ENCODE data around the gene ZNF532. TPM values are rescaled to one million over a fixed set of nuclear protein-coding genes. Genes with fewer than 3 reads are reported as not detected.
"Not testable (repeated sequence)": the region's sequence is repeated elsewhere in the genome, so short reads cannot be mapped to it uniquely, and the experiment has no call there.

ZNF532 gene
- polyA plus RNA-seq, 3 donors from 2014 or later, result 0.49 to 0.99 TPM; not detected in 1

GRCh38 chr18:59015531-59016152 is 151.0 kb downstream of the ZNF532 start:
- Mint-ChIP-seq H3K27me3 (ENCODE audit: low read depth in 3 of 3) (peaks cover 4 to 9% (median 5%) of the 10 kb centered on the region in 3 donors), H3K4me1 (no peaks in the 10 kb centered on the region), H3K27ac (no peak overlapping the region), H3K36me3 (no peaks in the 10 kb centered on the region), H3K4me3 (no peak overlapping the region), H3K9me3 (peaks cover 0 to 4% (median 0%) of the 10 kb centered on the region in 6 donors)
- DNase-seq, result no peak

- no peak overlapping the region for H3K4me3 Mint-ChIP-seq
- no peaks in the 10 kb centered on the region for H3K36me3 Mint-ChIP-seq
These were observed 156.8 kb downstream of the ZNF532 start for GRCh38 chr18:59021500-59021899.

GRCh38 chr18:59022167-59022945 is 157.7 kb downstream of the ZNF532 start:
- no peak for DNase-seq
- H3K4me3 Mint-ChIP-seq, result no peak overlapping the region
- no peaks in the 10 kb centered on the region for H3K36me3 Mint-ChIP-seq
- H3K9me3 Mint-ChIP-seq, result peaks cover 0 to 3% (median 0%) of the 10 kb centered on the region in 6 donors
- H3K27me3 Mint-ChIP-seq (ENCODE audit: low read depth in 3 of 3), result peaks cover 0 to 11% (median 1%) of the 10 kb centered on the region in 3 donors
- H3K27ac Mint-ChIP-seq, result no peak overlapping the region
- no peaks in the 10 kb centered on the region for H3K4me1 Mint-ChIP-seq

More at GRCh38 chr18:59021500-59021899, 156.8 kb downstream of the ZNF532 start:
- Mint-ChIP-seq H3K4me1 (no peaks in the 10 kb centered on the region), H3K9me3 (peaks cover 0 to 3% (median 0%) of the 10 kb centered on the region in 6 donors), H3K27ac (no peak overlapping the region), H3K27me3 (ENCODE audit: low read depth in 3 of 3) (peaks cover 0 to 11% (median 1%) of the 10 kb centered on the region in 3 donors)
- DNase-seq, result no peak

- Mint-ChIP-seq H3K36me3 (no peaks in the 10 kb centered on the region), H3K4me1 (no peaks in the 10 kb centered on the region), H3K27me3 (ENCODE audit: low read depth in 3 of 3) (peaks cover 0 to 13% (median 1%) of the 10 kb centered on the region in 3 donors), H3K4me3 (no peak overlapping the region), H3K27ac (no peak overlapping the region), H3K9me3 (peaks cover 0 to 4% (median 0%) of the 10 kb centered on the region in 6 donors)
- DNase-seq, result no peak
These were observed 160.2 kb downstream of the ZNF532 start for GRCh38 chr18:59024829-59025228.

- not testable (repeated sequence) for H3K27ac Mint-ChIP-seq, H3K4me3 Mint-ChIP-seq, H3K4me1 Mint-ChIP-seq, H3K36me3 Mint-ChIP-seq, H3K9me3 Mint-ChIP-seq, DNase-seq
- H3K27me3 Mint-ChIP-seq (ENCODE audit: low read depth in 3 of 3), result peaks cover 0 to 10% (median 0%) of the 10 kb centered on the region in 3 donors
These were observed 160.9 kb downstream of the ZNF532 start for GRCh38 chr18:59025532-59025931.

GRCh38 chr18:59026364-59026763 is 161.7 kb downstream of the ZNF532 start:
- Mint-ChIP-seq H3K4me1 (no peaks in the 10 kb centered on the region), H3K27me3 (ENCODE audit: low read depth in 3 of 3) (peaks cover 0 to 8% (median 0%) of the 10 kb centered on the region in 3 donors), H3K27ac (no peak overlapping the region), H3K9me3 (peaks cover 0 to 4% (median 0%) of the 10 kb centered on the region in 6 donors), H3K4me3 (no peak overlapping the region), H3K36me3 (no peaks in the 10 kb centered on the region)
- no peak for DNase-seq

GRCh38 chr18:59026831-59027410 is 162.2 kb downstream of the ZNF532 start:
- peaks cover 0 to 4% (median 0%) of the 10 kb centered on the region in 6 donors for H3K9me3 Mint-ChIP-seq
- no peaks in the 10 kb centered on the region for H3K4me1 Mint-ChIP-seq
- no peaks in the 10 kb centered on the region for H3K36me3 Mint-ChIP-seq
- H3K27me3 Mint-ChIP-seq (ENCODE audit: low read depth in 3 of 3), result peaks cover 0 to 8% (median 0%) of the 10 kb centered on the region in 3 donors
- no peak overlapping the region for H3K27ac Mint-ChIP-seq
- no peak for DNase-seq
- H3K4me3 Mint-ChIP-seq, result no peak overlapping the region

- peaks cover 0 to 2% (median 0%) of the 10 kb centered on the region in 6 donors for H3K9me3 Mint-ChIP-seq
- no peak overlapping the region for H3K4me3 Mint-ChIP-seq
- no peak for DNase-seq
- H3K27me3 Mint-ChIP-seq (ENCODE audit: low read depth in 3 of 3), result peaks cover 0 to 7% (median 0%) of the 10 kb centered on the region in 3 donors
- no peaks in the 10 kb centered on the region for H3K4me1 Mint-ChIP-seq
- H3K36me3 Mint-ChIP-seq, result no peaks in the 10 kb centered on the region
- peak overlapping the region in 1 of 6 donors; percentile 45 for H3K27ac Mint-ChIP-seq
These were observed 165.2 kb downstream of the ZNF532 start for GRCh38 chr18:59029663-59030429.

GRCh38 chr18:59032308-59032707 is 167.6 kb downstream of the ZNF532 start:
- no peaks in the 10 kb centered on the region for H3K4me1 Mint-ChIP-seq
- no peak overlapping the region for H3K27ac Mint-ChIP-seq
- H3K27me3 Mint-ChIP-seq (ENCODE audit: low read depth in 3 of 3), result peaks cover 0 to 7% (median 6%) of the 10 kb centered on the region in 3 donors
- DNase-seq, result no peak
- H3K4me3 Mint-ChIP-seq, result no peak overlapping the region
- no peaks in the 10 kb centered on the region for H3K36me3 Mint-ChIP-seq
- peaks cover 0 to 2% (median 0%) of the 10 kb centered on the region in 6 donors for H3K9me3 Mint-ChIP-seq

GRCh38 chr18:59033359-59033758 is 168.7 kb downstream of the ZNF532 start:
- no peaks in the 10 kb centered on the region for H3K36me3 Mint-ChIP-seq
- DNase-seq, result no peak
- H3K27me3 Mint-ChIP-seq (ENCODE audit: low read depth in 3 of 3), result peaks cover 0 to 8% (median 7%) of the 10 kb centered on the region in 3 donors
- no peak overlapping the region for H3K27ac Mint-ChIP-seq
- H3K9me3 Mint-ChIP-seq, result no peaks in the 10 kb centered on the region
- no peak overlapping the region for H3K4me3 Mint-ChIP-seq
- H3K4me1 Mint-ChIP-seq, result no peaks in the 10 kb centered on the region

GRCh38 chr18:59033974-59034373 is 169.3 kb downstream of the ZNF532 start:
- no peak for DNase-seq
- Mint-ChIP-seq H3K27ac (no peak overlapping the region), H3K4me1 (no peaks in the 10 kb centered on the region), H3K36me3 (no peaks in the 10 kb centered on the region), H3K27me3 (ENCODE audit: low read depth in 3 of 3) (peaks cover 0 to 7% (median 7%) of the 10 kb centered on the region in 3 donors), H3K9me3 (no peaks in the 10 kb centered on the region), H3K4me3 (no peak overlapping the region)

GRCh38 chr18:59035591-59035990 is 170.9 kb downstream of the ZNF532 start:
- H3K9me3 Mint-ChIP-seq, result no peaks in the 10 kb centered on the region
- no peak overlapping the region for H3K4me3 Mint-ChIP-seq
- H3K27me3 Mint-ChIP-seq (ENCODE audit: low read depth in 3 of 3), result peaks cover 0 to 11% (median 7%) of the 10 kb centered on the region in 3 donors
- H3K36me3 Mint-ChIP-seq, result no peaks in the 10 kb centered on the region
- no peak for DNase-seq
- H3K4me1 Mint-ChIP-seq, result no peaks in the 10 kb centered on the region
- H3K27ac Mint-ChIP-seq, result no peak overlapping the region
